GM19372 (cell line): ENCODE data around the gene TNK1.

Source experiments
- ATAC-seq: cut with Tn5 transposase; IDR thresholded peaks from one replicate; pipeline ENCODE4 v1.9.1; 2021; ENCODE audit warnings: mild to moderate bottlenecking, low read depth, moderate library complexity; ENCODE audit not compliant: unreplicated experiment

Gene TNK1

GRCh38 chr17:7428557-7428956, 47.7 kb downstream of the TNK1 start, which contains the start of gene SPEM3:
Gene SPEM3 (plus strand): TSS chr17:7428857. CDS start chr17:7428903, 46 bp downstream.
- no peak for ATAC-seq

- ATAC-seq, result no peak
These were observed 48.8 kb downstream of the TNK1 start for GRCh38 chr17:7429722-7430121.

- no peak for ATAC-seq
These were observed 50.3 kb downstream of the TNK1 start for GRCh38 chr17:7431231-7431630.

GRCh38 chr17:7432296-7432695, 51.4 kb downstream of the TNK1 start:
- no peak for ATAC-seq

- peak; percentile 3 for ATAC-seq
These were observed 55.0 kb downstream of the TNK1 start for GRCh38 chr17:7435676-7436555.

GRCh38 chr17:7436556-7437368, 55.9 kb downstream of the TNK1 start:
- no peak for ATAC-seq

- ATAC-seq, result no peak
These were observed 56.5 kb downstream of the TNK1 start for GRCh38 chr17:7437369-7437863.

- ATAC-seq, result no peak
These were observed 57.2 kb downstream of the TNK1 start for GRCh38 chr17:7437950-7438614.

GRCh38 chr17:7438656-7439460, 58.0 kb downstream of the TNK1 start:
- no peak for ATAC-seq
